ENCODE data around the gene ASXL1.

ASXL1 gene

DNA sequence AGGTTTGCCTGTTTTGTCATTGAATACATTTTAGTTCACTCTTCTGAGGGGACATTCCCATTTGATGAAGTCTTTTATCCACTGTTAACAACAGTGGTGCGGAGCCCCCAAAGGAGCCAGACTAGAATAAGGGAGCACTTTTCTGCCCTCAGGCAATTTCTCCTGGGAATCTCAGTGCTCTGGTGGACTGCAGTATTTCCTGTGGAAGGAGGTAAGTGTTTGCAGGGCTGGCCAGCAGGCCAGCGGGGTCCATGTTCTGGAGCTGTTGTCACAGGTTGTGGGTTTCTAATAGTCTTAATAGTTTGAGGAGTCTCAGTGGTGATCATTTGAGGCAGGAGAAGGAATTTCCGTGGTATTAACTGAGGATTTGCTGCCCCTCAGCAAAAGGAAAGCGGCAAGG lies 83.5 kb downstream of the ASXL1 start:
- DNase-seq (ENCODE audit: low read depth): no peak

DNA sequence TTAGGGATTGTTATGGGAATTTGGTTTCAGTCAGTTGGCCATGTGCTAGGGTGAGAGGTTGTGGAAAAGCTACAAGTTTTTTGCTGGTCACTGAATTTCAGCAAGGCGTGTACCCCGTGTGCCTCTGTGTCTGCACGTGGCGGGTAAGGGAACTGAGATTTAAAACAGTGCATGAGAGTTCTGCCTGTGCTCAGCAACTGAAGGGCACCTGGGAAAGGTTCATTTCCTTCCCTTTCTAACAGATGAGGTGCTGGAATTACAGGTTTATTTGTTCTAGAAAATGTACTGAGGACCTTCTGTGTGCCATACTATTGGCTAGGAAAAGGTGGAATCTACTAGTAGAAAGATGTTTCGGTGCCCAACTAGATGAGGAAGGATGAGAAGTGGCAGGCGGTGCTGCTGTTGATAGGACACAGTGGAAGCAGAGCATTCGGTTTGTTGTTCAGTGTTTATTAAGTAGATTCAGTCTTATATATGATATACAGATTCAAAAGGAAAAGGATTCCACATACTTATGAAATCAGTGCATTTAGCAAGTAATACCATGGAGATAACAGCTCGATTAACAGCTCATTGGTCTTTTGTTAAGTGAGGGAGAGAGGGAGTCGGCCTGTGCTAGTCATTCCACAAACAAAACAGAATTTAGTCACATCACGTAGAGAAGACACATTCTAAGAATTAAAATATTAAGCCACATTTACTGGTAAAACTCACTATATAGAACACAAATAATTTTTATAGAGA lies 84.7 kb downstream of the ASXL1 start:
- DNase-seq (ENCODE audit: low read depth): no peak

- DNase-seq (ENCODE audit: low read depth): no peak
These were observed 85.3 kb downstream of the ASXL1 start for GRCh38 chr20:32443386-32443974.

- no peak for DNase-seq (ENCODE audit: low read depth)
These were observed 86.5 kb downstream of the ASXL1 start for GRCh38 chr20:32444474-32445220.

- no peak for DNase-seq (ENCODE audit: low read depth)
These were observed 87.6 kb downstream of the ASXL1 start for GRCh38 chr20:32445539-32446273.

DNA sequence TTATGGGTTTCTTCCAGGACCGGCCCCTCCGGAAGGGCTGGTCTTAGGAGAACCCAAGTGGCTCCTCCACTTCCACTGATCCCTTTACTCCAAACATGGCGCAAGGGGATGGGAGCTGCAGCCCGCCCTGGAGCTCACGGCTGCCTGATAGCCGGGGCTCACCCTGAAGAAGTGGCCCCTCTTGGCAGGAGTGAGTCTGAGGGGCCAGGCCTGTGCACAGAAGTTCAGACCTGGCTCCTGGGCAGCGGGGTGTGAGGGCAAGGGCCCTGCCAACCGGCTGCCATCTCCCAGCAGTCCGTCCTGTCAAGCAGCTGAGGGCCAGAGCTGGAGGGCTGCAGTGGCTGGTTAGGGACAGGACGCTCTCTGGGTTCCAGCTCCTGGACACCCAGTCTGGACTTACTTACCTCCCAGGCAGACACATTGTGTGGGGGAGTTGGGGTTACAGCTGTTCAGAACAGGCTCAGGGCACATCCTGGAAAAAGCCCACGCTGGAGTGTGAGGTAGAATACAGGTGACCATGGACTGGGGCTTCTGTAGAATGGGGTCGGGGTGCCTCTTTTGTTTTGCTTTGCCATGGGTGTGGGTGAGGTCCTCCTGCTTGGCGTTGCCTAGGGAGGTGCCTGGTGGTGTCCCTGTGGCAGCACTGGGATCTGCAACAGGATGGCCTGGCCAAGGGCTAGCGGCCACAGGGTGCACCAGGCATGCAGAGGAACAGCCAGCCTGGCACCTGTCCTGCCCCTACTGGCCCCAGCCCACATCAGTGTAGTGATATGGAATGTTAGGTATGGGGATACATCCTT lies 88.4 kb downstream of the ASXL1 start:
- no peak for DNase-seq (ENCODE audit: low read depth)

- no peak for DNase-seq (ENCODE audit: low read depth)
These were observed 89.3 kb downstream of the ASXL1 start for GRCh38 chr20:32447136-32448027.

DNA sequence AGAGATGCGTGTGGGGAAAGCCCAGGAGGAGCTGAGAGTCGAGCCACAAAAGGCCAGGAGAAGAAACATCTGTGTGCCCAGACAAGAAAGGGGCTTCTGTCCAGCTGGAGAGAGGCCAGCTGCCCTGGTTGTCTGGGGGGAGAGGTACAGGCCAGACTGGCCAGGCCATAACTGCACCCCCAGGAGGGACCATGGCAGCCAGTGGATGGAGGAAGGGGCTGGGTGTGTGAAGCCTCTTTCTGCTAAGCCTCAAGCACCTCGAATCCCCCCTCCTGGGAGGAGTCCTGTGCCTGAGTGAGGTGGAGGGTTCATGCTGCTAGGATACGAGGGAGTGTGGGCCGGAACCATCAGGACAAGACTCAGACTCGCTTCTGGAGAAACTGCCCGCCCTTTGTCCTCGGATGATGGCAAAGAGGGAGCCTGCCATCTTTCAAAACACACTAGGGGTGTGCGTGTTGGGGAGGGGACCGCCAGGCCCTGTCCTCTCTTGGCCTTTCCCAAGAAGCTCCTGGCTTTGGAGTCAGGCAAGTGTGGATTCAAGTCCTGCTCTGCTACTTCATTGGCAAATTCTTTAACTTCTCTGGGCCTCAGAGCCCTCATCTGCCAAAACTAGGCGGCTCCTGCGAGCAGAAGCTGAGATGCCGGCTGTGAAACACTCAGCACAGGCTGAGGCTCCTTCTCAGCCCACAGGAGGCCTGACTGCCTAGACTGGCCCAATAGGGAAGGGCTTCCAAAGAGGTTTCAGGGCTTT lies 90.3 kb downstream of the ASXL1 start:
- DNase-seq (ENCODE audit: low read depth): no peak

GRCh38 chr20:32449057-32449889 lies 91.1 kb downstream of the ASXL1 start:
- DNase-seq (ENCODE audit: low read depth): no peak

GRCh38 chr20:32449890-32450401 lies 91.8 kb downstream of the ASXL1 start:
- no peak for DNase-seq (ENCODE audit: low read depth)

GRCh38 chr20:32450484-32451061 lies 92.4 kb downstream of the ASXL1 start:
- DNase-seq (ENCODE audit: low read depth): no peak

- DNase-seq (ENCODE audit: low read depth): no peak
These were observed 93.2 kb downstream of the ASXL1 start for GRCh38 chr20:32451340-32451681.

DNA sequence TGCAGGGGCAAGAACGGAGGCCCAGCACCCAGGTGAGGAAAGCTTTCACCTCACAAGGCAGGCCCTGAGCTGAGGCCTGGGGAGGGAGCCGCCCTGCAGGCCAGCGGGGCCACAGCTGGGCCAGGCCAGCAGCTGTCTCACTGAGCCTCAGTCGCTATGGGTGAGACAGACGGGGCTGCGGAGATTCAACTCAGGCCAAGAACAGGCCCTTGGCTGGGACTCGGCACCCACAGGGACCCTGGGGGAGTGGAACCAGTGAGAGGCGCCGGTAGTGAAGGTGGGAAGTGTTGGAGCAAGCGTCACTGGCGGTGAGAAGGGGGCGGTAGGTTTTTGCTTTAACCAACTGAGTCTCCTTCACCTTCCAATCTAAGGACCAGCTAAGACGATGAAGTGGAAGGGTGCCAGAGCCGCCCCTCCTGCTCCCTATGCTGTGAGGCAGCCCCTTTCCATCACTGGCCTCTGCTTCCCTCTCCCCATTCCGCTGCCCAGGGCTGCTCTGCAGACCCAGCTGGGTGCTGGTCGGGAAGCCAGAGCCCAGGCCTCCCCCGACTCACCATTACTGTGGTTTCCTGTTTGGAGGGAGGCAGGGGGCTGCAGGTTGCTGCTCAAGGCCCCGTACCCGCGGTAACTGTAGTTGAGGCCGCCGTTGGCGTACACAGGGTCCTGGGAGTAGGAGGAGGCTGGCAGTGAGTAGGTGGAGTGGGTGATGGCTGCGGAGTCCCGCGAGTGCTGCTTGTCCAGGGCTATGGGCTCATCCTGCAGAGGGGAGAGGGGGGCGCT lies 93.7 kb downstream of the ASXL1 start:
- DNase-seq (ENCODE audit: low read depth): no peak

DNA sequence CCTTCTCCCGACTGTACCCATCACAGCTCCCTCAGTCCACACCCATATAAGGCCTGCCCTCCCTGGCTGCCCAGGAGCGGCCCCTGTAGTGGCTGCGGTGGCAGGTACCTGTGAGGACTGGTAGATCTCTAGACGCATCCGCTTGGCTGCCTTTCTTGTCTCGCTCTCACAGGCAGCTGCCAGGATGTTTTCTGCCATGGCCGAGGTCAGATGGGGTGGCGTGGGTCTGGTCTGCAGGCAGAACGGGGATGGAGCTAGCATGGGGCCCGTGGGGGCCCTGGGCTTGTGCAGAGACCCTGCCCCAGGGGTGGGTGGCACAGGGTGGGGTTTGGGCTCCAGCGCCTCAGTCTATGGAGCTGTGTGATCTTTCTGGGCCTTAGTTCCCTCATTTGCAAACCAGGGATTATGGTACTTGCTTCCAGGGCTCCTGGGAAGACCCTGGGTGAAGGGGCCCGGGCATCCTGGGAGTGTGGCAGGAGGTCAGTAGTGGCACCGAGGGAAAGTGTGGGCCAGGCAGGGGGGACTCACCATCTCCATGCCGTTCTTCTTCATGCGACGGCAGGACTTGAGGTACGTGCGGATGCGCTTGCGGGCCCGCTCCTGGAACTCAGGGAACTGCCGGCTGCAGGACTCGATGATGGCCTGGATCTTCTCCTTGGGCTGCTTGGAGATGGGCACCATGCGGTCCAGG lies 94.8 kb downstream of the ASXL1 start:
- DNase-seq (ENCODE audit: low read depth): no peak

DNA sequence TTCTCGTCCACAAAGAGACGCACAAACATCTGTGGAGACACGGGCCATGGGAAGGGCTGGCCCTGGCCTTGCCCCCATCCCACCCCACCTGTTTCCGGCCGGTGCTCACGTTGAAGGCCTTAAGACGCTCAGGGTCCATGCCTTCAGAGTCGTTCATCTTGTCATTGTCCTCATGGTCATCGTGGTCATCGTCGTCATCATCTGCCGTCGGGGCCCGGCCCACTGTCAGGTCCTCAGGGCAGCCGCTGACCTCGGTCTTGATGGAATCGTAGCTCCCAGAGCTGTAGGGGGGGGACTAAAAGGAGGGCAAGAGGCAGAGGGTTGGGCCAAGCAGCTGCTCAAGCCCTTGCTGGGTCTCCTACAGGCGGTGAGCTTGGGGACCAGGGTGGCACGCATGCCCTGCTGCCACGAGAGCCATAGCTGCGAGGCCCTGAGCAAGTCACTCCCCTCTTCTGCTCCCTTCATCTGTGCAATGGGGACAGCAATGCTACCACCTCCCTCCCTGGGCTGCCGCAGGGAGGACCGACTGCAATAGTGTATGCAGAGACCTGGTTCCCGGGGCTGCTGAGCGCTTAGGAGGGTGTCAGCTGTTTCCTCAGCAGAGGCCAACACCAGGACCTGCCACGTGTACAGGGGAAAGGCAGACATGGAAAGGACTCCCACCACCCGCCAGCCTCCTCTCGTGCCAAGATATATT lies 95.5 kb downstream of the ASXL1 start:
- DNase-seq (ENCODE audit: low read depth): no peak

All from stimulated activated CD8-positive, alpha-beta memory T cell treated with anti-CD3 and anti-CD28 coated beads, Interleukin-4, amount 100 ng/mL, for 24 hours (primary cell).